Left colon (tissue), 2 donors: ENCODE results near the gene HMG20A. TPM values are rescaled to one million over a fixed set of nuclear protein-coding genes. Genes with fewer than 3 reads are reported as not detected.

ENCODE experiments used
- ATAC-seq: fragments of 200-7000 bp; cut with Tn5 transposase; one replicate; pipeline ENCODE4 v1.9.1; 2020; ENCODE audit warnings: mild to moderate bottlenecking, moderate library complexity
- DNase-seq, 2 donors: peaks; one replicate each; pipeline ENCODE4 v3.0.0-alpha.2; 2020
- intact Hi-C, 2 donors: fragments of 100-400 bp; cut with DNase I in 1 of 2; cut with micrococcal nuclease in 1 of 2; formaldehyde crosslinking; loops; one replicate each; pipeline versions ENCODE4 v1.11.2 to v1.14.0; 2022; cut with DNase I, micrococcal nuclease
- total RNA-seq, 2 donors: library from RNA; stranded (reverse); fragmentation: NEBNext Ultra II Directional; extraction: Animal tissue kit (Norgen Biotek cat#: 25700); gene quantifications; one replicate each; pipeline ENCODE4 v1.2.1, GENCODE V29; 2021
- donor health status: DM: no; HTN: no; CAD: no.
- donor health status: DM: yes; HTN: yes; CAD: no.

Gene HMG20A
- total RNA-seq, 2 donors from 2014 or later, result 30.6 to 31.6 TPM

GRCh38 chr15:77487888-77488287, 67.2 kb downstream of the HMG20A start:
- DNase-seq (no peak), ATAC-seq (no peak)

DNA sequence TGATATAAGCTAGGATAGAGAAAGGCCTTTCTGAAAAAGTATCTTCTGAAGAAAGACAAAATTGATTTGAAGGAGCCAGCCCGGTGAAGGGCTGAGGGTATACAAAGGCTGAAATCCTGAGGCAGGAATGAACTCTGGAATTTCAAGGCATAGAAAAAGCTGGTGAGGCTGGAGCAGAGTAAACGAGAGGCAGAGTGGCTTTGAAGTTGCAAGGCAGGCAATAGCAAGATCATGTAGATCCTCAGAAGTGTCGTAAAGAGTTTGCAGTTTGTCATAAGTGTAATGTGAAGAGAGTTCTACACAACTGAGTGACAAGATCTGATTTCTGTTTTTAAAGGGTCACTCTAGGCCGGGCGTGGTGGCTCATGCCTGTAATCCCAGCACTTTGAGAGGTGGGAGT, 69.0 kb downstream of the HMG20A start:
- DNase-seq (no peak), ATAC-seq (no peak)
- intact Hi-C loops, result no loop called here

More at GRCh38 chr15:77487888-77488287, 67.2 kb downstream of the HMG20A start:
- intact Hi-C loops, result no loop called here

DNA sequence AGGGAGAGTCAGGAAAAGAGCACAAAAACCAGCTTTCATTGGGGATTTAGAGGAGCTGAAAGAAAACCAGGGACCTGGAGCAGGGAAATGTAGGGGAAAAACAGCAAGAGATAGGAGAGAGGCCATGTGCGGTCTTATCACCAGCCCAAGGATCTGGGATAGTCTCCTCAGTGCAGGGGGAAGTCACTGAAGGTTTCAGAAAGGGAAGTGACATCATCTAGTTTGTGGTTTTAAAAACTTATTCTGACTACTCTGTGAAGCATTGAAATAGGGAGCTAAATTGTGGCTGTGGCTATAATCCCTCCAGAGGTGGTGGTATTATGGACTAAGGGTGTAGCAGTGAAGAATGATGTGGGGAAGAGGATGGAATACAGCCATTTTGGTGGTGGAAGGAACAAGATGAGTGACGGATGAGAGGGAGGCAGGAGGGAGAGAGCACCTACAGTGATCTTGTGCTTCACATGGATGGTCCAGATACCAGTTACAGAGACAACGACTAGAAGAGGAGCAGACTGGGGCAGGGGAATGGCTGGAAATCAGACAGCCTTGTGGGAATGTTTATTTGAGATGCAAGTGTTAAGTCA, 72.7 kb downstream of the HMG20A start:
- ATAC-seq, result no peak
- intact Hi-C loops, result no loop called here
- DNase-seq, result no peak

DNA sequence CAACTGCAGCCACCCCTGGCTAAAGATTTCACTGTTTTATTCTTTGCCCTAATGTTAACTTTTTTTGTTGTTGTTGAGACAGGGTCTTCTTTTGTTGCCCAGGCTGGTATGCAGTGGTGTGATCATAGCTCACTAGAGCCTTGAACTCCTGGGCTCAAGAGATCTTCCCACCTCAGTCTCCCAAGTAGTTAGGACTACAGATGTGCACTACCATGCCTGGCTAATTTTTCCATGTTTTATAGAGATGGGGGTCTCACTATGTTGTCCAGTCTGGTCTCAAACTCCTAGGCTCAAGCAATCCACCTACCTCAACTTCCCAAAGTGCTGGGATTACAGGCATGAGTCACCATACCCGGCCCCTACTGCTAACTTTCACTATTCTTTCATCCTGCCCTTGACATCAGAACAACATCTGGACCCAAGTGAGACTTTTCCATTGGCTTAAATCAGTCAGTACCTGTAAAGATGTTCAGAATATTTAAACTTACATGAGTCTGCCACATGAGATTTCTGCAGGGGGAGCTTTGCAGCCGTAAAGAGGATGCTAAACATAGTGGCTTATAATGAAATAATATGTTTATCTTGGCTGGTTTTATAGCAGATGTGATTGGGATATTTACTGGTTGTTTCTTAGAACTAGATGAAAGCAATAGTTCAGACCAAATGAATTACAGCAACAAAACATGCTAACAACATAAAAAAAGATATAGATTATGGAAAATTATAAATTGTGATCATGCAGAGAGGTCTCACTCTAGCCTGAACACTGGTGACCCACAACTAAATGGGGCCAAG, 73.6 kb downstream of the HMG20A start:
- intact Hi-C loops, result no loop called here

DNA sequence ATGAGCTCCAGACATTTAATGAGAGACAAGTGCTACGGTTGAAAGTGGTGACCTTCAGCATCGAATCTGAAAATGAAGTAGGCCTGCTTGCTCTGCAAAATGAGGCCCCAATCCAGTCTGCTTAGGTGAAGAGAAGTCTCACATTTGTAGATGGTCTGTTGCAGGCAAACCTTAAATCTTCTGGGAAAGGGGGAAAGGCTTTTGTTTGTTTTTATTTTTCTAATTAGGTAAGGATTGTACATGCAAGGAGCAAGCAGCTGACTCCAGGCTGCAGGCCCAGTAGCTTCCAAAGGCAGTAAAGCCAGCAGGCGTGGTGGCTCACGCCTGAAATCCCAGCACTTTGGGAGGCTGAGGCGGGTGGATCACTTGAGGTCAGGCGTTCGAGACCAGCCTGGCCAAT, 74.3 kb downstream of the HMG20A start:
- DNase-seq (no peak), ATAC-seq (no peak)
- intact Hi-C loops, result no loop called here

More for the DNA sequence above, 73.6 kb downstream of the HMG20A start:
- no peak for ATAC-seq
- DNase-seq, result no peak

DNA sequence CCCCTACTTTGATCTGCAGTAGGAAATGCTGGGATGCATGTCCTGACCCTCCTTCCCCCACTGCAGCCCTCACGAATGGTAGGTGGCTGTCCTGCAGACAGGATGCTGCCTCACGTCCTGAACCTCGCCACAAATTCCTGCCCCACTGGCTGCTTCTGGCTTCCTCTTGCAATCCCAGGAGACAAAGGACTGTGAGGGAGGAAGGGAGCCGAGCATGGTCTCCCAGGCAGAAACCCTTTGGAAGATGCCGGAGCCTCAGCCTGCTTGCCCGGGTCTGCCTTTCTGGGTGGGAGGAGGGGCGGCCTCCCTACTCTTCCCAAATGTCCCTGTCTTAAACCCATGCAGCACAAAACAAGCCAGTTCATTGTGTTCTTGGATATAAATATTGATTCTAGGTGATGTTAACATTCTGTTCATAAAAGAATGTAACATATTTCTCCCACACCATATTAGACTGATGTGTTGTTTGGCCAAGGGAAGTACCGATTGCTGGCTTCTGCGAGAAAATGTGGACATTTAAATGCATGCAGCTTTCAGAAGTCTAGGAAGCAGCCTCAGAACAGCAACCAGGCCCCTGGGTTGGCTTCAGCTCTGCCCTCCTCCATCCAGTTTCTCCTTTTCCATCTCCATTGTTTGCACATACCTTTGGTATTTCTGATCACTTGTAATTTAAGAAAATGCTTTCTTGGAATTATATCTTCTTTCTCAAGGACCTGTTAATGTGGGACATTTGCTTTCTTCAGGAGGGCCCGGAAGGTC, 75.3 kb downstream of the HMG20A start:
- ATAC-seq (no peak), DNase-seq (no peak)
- intact Hi-C loops, result no loop called here

DNA sequence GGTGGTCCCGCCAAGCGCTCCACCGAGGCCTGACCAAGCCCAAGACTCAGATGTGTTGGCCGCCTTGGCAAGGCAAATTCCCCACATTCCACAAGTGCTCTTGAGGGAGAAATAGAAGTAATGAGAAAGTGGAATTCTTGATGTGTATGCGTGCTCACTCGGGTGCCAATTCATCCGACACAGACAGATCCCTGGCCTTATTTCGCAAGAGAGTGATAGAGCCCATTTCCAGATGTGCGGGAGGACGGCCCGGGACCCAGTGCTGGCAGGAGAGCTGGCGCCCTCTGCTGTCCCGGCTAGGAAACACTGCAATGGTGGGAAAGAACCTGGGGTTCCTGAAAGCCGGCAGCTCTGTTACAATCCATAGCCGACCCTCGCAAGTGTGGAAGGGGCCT, 76.0 kb downstream of the HMG20A start:
- ATAC-seq (peak; percentile 92), DNase-seq (peak; percentile 79 to 84)
- intact Hi-C loops, result no loop called here

DNA sequence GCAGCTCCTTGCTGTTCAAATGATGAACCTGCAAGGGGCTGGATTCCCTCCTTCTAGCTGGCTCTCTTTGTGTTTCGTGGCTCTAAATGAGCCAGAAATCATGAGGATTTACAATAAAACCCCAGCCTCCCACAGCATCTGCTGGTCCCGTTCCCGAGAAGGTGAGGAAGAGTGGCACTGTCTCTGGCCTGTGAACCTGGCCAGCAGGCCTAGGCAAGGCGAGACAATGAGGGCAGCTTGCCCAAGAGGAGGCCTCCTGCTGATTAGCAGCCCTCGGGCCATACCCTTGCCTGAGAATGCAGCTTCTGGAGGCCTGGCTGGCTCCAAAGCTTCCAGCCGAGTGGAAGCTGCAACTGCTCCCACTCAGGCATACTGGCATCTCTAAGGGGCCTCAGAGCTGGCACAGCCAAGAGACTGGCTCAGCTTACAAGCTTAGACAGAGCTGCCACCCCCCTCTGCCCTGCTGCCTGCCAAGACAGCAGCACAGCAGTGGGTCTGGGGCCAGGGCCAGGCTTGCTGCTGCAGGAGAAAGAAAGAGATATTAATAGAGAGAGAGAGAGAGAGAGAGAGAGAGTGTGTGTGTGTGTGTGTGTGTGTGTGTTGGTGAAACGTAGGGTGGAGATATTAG, 76.5 kb downstream of the HMG20A start:
- peak; percentile 30 to 70 for DNase-seq
- intact Hi-C loops, result no loop called here
- ATAC-seq, result peak; percentile 21

GRCh38 chr15:77497942-77498361, 77.3 kb downstream of the HMG20A start:
- intact Hi-C loops, result no loop called here
- no peak for DNase-seq
- ATAC-seq, result no peak

GRCh38 chr15:77499087-77499760, 78.5 kb downstream of the HMG20A start:
- intact Hi-C loops, result no loop called here
- DNase-seq, result no peak
- no peak for ATAC-seq

GRCh38 chr15:77500989-77501388, 80.3 kb downstream of the HMG20A start:
- intact Hi-C loops, result no loop called here
- DNase-seq (no peak), ATAC-seq (no peak)

GRCh38 chr15:77502379-77503095, 81.8 kb downstream of the HMG20A start:
- no peak for DNase-seq
- no peak for ATAC-seq
- intact Hi-C loops, result no loop called here

GRCh38 chr15:77503240-77503639, 82.6 kb downstream of the HMG20A start:
- DNase-seq, result no peak
- intact Hi-C loops, result no loop called here
- no peak for ATAC-seq

- intact Hi-C loops, result no loop called here
- no peak for ATAC-seq
- no peak for DNase-seq
These were observed 83.1 kb downstream of the HMG20A start for GRCh38 chr15:77503764-77504163.

DNA sequence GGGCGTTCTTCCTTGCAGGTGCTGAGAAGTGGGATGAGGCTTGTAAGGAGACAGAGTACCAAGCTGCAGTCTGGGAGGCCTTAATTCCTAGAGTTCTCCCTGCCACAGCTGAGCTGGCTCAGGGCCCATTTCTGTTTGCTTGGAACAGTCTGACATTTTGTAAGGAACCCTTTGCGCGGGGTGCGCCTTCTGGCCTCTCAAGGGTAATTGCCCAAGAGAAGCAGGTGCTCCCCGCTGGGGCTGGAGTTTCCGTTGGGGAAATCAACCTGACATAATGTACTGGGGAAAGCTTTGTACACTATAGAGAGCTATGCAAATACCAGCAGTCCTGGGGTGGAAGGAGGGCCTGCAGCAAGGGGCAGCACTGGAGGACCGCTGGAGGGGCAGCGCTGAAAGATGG, 83.6 kb downstream of the HMG20A start:
- DNase-seq, result peak; percentile 38 to 49
- intact Hi-C loops, result no loop called here
- peak; percentile 28 for ATAC-seq

DNA sequence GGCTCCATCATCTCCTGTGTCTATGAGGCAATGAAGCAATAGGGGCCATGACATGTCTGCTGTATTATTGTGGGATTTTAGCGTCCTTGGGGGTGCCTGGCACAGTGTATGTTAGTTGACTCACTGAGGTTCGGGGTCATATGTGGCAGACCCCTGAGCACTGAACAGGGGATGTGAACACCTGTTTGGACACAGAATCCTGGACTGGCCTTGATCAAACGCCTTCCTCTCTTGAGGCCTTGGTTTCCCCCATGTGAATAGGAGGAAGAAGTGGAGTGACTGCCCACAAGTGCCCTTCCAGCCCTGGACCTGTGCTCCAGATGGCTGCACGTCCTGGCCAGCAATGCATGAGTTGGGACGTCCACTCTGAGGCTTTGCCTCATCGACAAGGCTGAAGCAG, 84.2 kb downstream of the HMG20A start:
- intact Hi-C loops, result no loop called here
- ATAC-seq (no peak), DNase-seq (no peak)

DNA sequence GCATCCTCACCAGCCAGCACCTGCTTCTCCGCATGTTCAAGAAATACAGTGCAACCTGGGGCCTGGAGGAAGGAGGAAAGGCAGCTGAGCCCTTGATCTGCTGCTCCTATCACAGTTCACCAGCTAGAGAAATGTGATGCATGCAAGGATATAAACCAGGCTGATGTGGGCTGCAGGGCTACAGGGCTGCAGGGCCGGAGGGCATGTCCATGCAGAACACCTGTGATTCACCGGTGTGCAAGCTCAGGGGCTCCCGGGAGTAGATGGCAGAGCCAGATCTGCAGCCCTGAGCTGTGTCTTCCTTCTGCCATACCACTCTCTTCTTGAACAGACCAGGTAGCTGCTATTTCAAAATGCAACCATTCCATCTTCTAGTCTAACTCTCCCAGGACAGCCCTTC, 84.9 kb downstream of the HMG20A start:
- intact Hi-C loops, result no loop called here
- ATAC-seq (no peak), DNase-seq (no peak)
